SU-DHL-6 (cell line): ENCODE data around the gene KAT6B.

Experiments used
- EZH2phosphoT487 ChIP-seq: fragments of 200-600 bp; sonication (generic), shearing (Covaris generic); conservative IDR thresholded peaks from 2 replicates; pipeline ENCODE4 v1.6.1; 2018; ENCODE audit warnings: mild to moderate bottlenecking, antibody characterized with exemption, low read length, moderate library complexity, mixed read lengths
- TF ChIP-seq, protein P1 (sequence below): fragments of 200-600 bp; sonication (generic); IDR thresholded peaks from one replicate; pipeline ENCODE4 v1.5.1; 2017; ENCODE audit warnings: antibody characterized with exemption, mild to moderate bottlenecking, low read length, moderate library complexity; ENCODE audit not compliant: insufficient read depth, poor library complexity, severe bottlenecking

DNA sequence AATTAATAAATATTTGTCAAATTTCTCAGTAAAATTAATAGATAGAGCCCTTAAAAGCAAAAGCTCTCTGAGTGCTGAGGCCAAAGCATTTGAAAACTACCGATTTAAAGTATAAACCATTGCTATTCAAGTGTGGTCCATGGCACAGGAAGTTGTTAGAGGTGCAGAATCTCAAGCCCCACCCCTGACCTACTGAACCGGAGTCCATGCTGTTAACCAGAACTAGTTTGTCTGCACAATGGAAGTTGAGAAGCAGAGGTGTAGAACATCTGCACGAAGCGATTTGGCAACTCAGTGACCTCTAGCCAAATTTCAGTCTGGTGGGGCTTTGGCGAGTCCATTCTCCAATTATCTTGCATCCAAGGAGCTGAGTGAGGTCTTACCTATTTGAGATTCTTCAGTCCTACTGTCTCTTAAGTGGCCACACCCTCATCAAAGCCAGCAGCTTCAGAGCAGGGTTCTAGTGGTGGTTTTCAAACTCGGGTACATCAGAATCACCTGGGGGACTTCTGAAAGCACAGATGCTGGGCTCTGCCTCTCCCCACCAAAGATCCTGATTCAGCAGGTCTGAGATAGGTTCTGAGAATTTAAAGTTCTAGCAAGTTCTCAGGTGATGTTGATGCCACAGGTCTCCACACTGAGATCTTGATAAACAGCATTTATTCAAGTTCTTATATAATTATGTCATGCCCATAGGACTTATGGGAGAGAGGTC lies 188.3 kb downstream of the KAT6B start:
- TF ChIP-seq, protein P1, sequence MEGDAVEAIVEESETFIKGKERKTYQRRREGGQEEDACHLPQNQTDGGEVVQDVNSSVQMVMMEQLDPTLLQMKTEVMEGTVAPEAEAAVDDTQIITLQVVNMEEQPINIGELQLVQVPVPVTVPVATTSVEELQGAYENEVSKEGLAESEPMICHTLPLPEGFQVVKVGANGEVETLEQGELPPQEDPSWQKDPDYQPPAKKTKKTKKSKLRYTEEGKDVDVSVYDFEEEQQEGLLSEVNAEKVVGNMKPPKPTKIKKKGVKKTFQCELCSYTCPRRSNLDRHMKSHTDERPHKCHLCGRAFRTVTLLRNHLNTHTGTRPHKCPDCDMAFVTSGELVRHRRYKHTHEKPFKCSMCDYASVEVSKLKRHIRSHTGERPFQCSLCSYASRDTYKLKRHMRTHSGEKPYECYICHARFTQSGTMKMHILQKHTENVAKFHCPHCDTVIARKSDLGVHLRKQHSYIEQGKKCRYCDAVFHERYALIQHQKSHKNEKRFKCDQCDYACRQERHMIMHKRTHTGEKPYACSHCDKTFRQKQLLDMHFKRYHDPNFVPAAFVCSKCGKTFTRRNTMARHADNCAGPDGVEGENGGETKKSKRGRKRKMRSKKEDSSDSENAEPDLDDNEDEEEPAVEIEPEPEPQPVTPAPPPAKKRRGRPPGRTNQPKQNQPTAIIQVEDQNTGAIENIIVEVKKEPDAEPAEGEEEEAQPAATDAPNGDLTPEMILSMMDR, result no peak
- no peak for TF ChIP-seq EZH2phosphoT487
